K562 (cell line): ENCODE data around the gene LGALS7. TPM values are rescaled to one million over a fixed set of nuclear protein-coding genes. Genes with fewer than 3 reads are reported as not detected.

Source experiments
- ATAC-seq: fragments of 200-7000 bp; cut with Tn5 transposase; 3 replicates; pipeline ENCODE4 v1.9.1; 2020; ENCODE audit warnings: moderate library complexity
- BruUV-seq: library from RNA; stranded (reverse); fragments of 400-500 nt; replicated peaks from 2 replicates; lab custom pipeline; 2021; lab: Mats Ljungman, UMichigan
- CTCF ChIA-PET: fragments of 300-600 bp; formaldehyde crosslinking; extraction: SDS; loops from one replicate; lab custom pipeline; 2021; ENCODE audit warnings: low intra/inter-chr PET ratio; lab: Yijun Ruan, JAX
- POLR2A ChIA-PET: fragments of 300-600, 350-650 bp; sonication (Branson Sonifier 250); formaldehyde crosslinking; extraction: SDS; loops from one replicate; lab custom pipeline; 2021; ENCODE audit warnings: antibody characterized with exemption, inconsistent platforms; lab: Yijun Ruan, JAX
- DNase-seq, 4 experiments: peaks; one replicate each; pipeline versions ENCODE4 v3.0.0 to v3.0.0-alpha.2; 2011 to 2018; ENCODE audit warnings: low spot score in 3 of 4, mixed read lengths in 3 of 4; ENCODE audit errors: extremely low read depth in 1 of 4
- FAIRE-seq: peaks from 2 replicates; lab custom pipeline; 2011; peaks lifted over from hg19 to GRCh38; lab: Jason Lieb, UNC
- H2AFZ ChIP-seq: 2 replicates; pipeline ENCODE4 v1.6.0; 2011; ENCODE audit warnings: low read depth, low read length, control low read depth, inconsistent platforms
- H3K27ac ChIP-seq: fragments of 200-600 bp; 3 replicates; pipeline ENCODE4 v1.8.0; 2011; ENCODE audit warnings: low read depth, mild to moderate bottlenecking, control low read depth, inconsistent platforms, low read length, moderate library complexity, mixed read lengths; ENCODE audit errors: extremely low read depth
- H3K27me3 ChIP-seq, 2 experiments: fragments of 300-600 bp in 1 of 2; 2 replicates in 1 of 2; 3 replicates in 1 of 2; pipeline versions ENCODE4 v1.6.0 to v1.8.0; 2011; ENCODE audit warnings: inconsistent platforms in 2 of 2, low read length in 2 of 2, mild to moderate bottlenecking in 1 of 2, mixed read lengths in 1 of 2, moderate library complexity in 1 of 2; ENCODE audit not compliant: control insufficient read depth in 2 of 2, insufficient read depth in 2 of 2
- H3K36me3 ChIP-seq: fragments of 300-600 bp; 3 replicates; pipeline ENCODE4 v1.8.0; 2011; ENCODE audit warnings: mild to moderate bottlenecking, low read length, inconsistent platforms; ENCODE audit not compliant: control insufficient read depth, insufficient read depth
- H3K4me1 ChIP-seq, 2 experiments: fragments of 200-600 bp in 1 of 2; replicated peaks in 1 of 2; 2 replicates in 1 of 2; 3 replicates in 1 of 2; pipeline versions ENCODE4 v1.5.1 to v1.8.0; 2011; ENCODE audit warnings: inconsistent platforms in 2 of 2, low read length in 2 of 2, mild to moderate bottlenecking in 1 of 2, mixed read lengths in 1 of 2, moderate library complexity in 1 of 2; ENCODE audit not compliant: control insufficient read depth in 2 of 2, insufficient read depth in 2 of 2
- H3K4me2 ChIP-seq: 2 replicates; pipeline ENCODE4 v1.6.1; 2011; ENCODE audit warnings: low read length, control low read depth, inconsistent platforms, mixed read lengths; ENCODE audit not compliant: insufficient read depth
- H3K4me3 ChIP-seq: fragments of 200-600 bp; sonication (generic), shearing (Covaris generic); 2 replicates; pipeline ENCODE4 v1.5.1; 2016; ENCODE audit warnings: control low read depth, inconsistent platforms
- H3K79me2 ChIP-seq: fragments of 200-600 bp; 3 replicates; pipeline ENCODE4 v1.8.0; 2011; ENCODE audit warnings: low read length, inconsistent platforms; ENCODE audit not compliant: control insufficient read depth, insufficient read depth
- H3K9ac ChIP-seq, 2 experiments: 2 replicates each; pipeline versions ENCODE4 v1.6.0 to v1.6.1; 2011; ENCODE audit warnings: low read depth in 2 of 2, low read length in 2 of 2, control low read depth in 1 of 2, inconsistent platforms in 1 of 2, mild to moderate bottlenecking in 1 of 2, mixed read lengths in 1 of 2; ENCODE audit not compliant: insufficient read depth in 1 of 2
- H3K9me1 ChIP-seq: one replicate; pipeline ENCODE4 v1.6.0; 2011; ENCODE audit warnings: inconsistent platforms, mild to moderate bottlenecking, low read length, moderate library complexity; ENCODE audit not compliant: control insufficient read depth, insufficient read depth
- H3K9me3 ChIP-seq: replicated peaks from 2 replicates; pipeline ENCODE4 v1.5.1; 2011; ENCODE audit warnings: low read depth, low read length, inconsistent platforms; ENCODE audit not compliant: control insufficient read depth, insufficient read depth
- H4K20me1 ChIP-seq: replicated peaks from 2 replicates; pipeline ENCODE4 v1.6.1; 2011; ENCODE audit warnings: low read length, inconsistent platforms, mixed read lengths; ENCODE audit not compliant: control insufficient read depth, insufficient read depth
- NCOA1 ChIP-seq: fragments of 450-650 bp; IDR thresholded peaks from 2 replicates; pipeline ENCODE4 v1.6.1; 2016; ENCODE audit warnings: low read depth
- RB1 ChIP-seq: fragments of 450-650 bp; IDR thresholded peaks from 2 replicates; pipeline ENCODE4 v1.6.1; 2017; ENCODE audit warnings: low read depth, mild to moderate bottlenecking
- RBM25 ChIP-seq: fragments of 200-400 bp; formaldehyde crosslinking; IDR thresholded peaks from 2 replicates; pipeline ENCODE4 v1.6.1; 2018; ENCODE audit warnings: low read length, low read depth, moderate library complexity; ENCODE audit not compliant: severe bottlenecking
- STAG1 ChIP-seq: sonication (generic); formaldehyde crosslinking; IDR thresholded peaks from 2 replicates; pipeline ENCODE4 v1.5.0; 2020; ENCODE audit warnings: missing genetic modification reagents, borderline replicate concordance
- TAF1 ChIP-seq: IDR thresholded peaks from 2 replicates; pipeline ENCODE4 v1.6.1; 2011; ENCODE audit warnings: mild to moderate bottlenecking, low read length, moderate library complexity; ENCODE audit not compliant: insufficient read depth, control insufficient read depth, severe bottlenecking; ENCODE audit errors: extremely low read depth
- ZNF184 ChIP-seq: sonication (generic); formaldehyde crosslinking; IDR thresholded peaks from 2 replicates; pipeline ENCODE4 v1.5.0; 2020; ENCODE audit warnings: missing genetic modification reagents
- WGBS: fragments of 100-300 bp; shearing (Covaris generic); methylation state at CpG from one replicate; pipeline ENCODE4 v1.1.6; 2016; ENCODE audit warnings: low coverage, mixed read lengths; ENCODE audit not compliant: insufficient coverage; ENCODE audit errors: missing lambda C conversion rate; 5-methylcytosine and 5-hydroxymethylcytosine counted together
- in situ Hi-C: fragments of 300-500 bp; cut with MboI; formaldehyde crosslinking; loops from 4 replicates; pipeline ENCODE4 v1.15.0; 2018; ENCODE audit warnings: inconsistent platforms, mixed read lengths
- intact Hi-C: fragments of 100-400 bp; cut with micrococcal nuclease; formaldehyde crosslinking; loops from 2 replicates; pipeline ENCODE4 v1.14.2; 2022
- polyA plus RNA-seq, 8 experiments: library from polyadenylated mRNA; depleted of rRNA in 4 of 8; stranded (reverse) in 5 of 8; unstranded in 3 of 8; fragments of >200 nt; fragmentation: Nextera tagmentation in 2 of 8; fragmentation: Illumina TruSeq in 1 of 8; extraction: Ambion mirVana in 2 of 8; extraction: Trizol in 1 of 8; gene quantifications; 2 replicates each; pipeline versions ENCODE4 v1.2.1 to v1.2.3, GENCODE V29; 2011 to 2014; ENCODE audit warnings: inconsistent platforms in 1 of 8, missing spikeins in 1 of 8
- total RNA-seq, 7 experiments: library from RNA; depleted of rRNA in 6 of 7; stranded (reverse); fragments of >200 nt in 6 of 7; fragmentation: Illumina TruSeq in 2 of 7; extraction: Trizol in 2 of 7; gene quantifications; 2 replicates each; pipeline versions ENCODE4 v1.2.1 to v1.2.3, GENCODE V29; 2011 to 2021; ENCODE audit warnings: low replicate concordance in 1 of 7
- TF ChIP-seq, protein P1 (sequence below): fragments of 450-650 bp; formaldehyde crosslinking; IDR thresholded peaks from 2 replicates; pipeline ENCODE4 v1.4.0; 2020; ENCODE audit warnings: mild to moderate bottlenecking, mixed read lengths

LGALS7 gene
- total and polyA plus RNA-seq, 9 of the 15 experiments (the other 6 are each of a cell fraction or from before 2014, with no cell fraction given) = not detected

DNA sequence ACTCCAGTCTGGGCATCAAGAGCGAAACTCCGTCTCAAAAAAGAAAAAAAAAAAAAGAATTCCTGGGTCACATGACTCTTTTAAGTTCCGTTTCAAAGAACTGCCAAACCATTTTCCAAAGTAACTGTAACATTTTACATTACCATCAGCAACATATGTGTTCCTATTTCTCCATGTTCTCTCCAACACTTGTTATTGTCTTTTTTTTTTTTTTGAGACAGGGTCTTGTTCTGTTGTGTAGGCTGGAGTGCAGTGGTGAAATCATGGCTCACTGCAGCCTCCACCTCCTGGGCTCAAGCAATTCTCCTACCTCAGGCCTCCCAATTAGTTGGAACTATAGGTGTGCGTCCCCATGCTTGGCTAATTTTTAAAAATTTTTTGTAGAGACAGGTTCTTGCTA, 22.2 kb upstream of the LGALS7 start:
- ChIA-PET POLR2A (no interaction called here), CTCF (no interaction called here)
- Histone ChIP-seq H3K4me1 (peaks cover 0 to 8% of the 10 kb centered on the region in 2 experiments; a peak in 2 of 5 replicates), H3K4me3 (no peak overlapping the region), H4K20me1 (no peaks in the 10 kb centered on the region), H3K4me2 (no peak overlapping the region), H3K27me3 (no peaks in the 10 kb centered on the region), H3K36me3 (no peaks in the 10 kb centered on the region), H3K79me2 (no peaks in the 10 kb centered on the region), H3K9me1 (no peaks in the 10 kb centered on the region), H2AFZ (no peak overlapping the region), H3K9me3 (no peaks in the 10 kb centered on the region), H3K27ac (no peak overlapping the region), H3K9ac (no peak overlapping the region)
- intact Hi-C loops (no loop called here), in situ Hi-C loops (no loop called here)
- no peak for DNase-seq
- no peak for FAIRE-seq
- 39% methylated on average over 2 of the region's 4 CpGs for WGBS
- no TSS peak for BruUV-seq
- TF ChIP-seq, protein P1, sequence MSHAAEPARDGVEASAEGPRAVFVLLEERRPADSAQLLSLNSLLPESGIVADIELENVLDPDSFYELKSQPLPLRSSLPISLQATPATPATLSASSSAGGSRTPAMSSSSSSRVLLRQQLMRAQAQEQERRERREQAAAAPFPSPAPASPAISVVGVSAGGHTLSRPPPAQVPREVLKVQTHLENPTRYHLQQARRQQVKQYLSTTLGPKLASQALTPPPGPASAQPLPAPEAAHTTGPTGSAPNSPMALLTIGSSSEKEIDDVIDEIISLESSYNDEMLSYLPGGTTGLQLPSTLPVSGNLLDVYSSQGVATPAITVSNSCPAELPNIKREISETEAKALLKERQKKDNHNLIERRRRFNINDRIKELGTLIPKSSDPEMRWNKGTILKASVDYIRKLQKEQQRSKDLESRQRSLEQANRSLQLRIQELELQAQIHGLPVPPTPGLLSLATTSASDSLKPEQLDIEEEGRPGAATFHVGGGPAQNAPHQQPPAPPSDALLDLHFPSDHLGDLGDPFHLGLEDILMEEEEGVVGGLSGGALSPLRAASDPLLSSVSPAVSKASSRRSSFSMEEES = peak; percentile 69
- TF ChIP-seq TAF1 = no peak
- no peak for TF ChIP-seq STAG1
- peak; percentile 7 for TF ChIP-seq RBM25
- TF ChIP-seq RB1 = no peak
- no peak for TF ChIP-seq NCOA1
- TF ChIP-seq ZNF184 (CRISPR knock-in tag) = 0 out of 2 replicates have a peak, but pooled peaks have one; percentile 21
- no peak for ATAC-seq
